A549 (cell line): Measurements from ENCODE around the gene TMEM43.
"Not testable (repeated sequence)": the region's sequence is repeated elsewhere in the genome, so short reads cannot be mapped to it uniquely, and the experiment has no call there.

Experiments used
- CBX2 ChIP-seq: fragments of 200-600 bp; sonication (generic); IDR thresholded peaks from 2 replicates; pipeline ENCODE4 v1.6.1; 2016; ENCODE audit warnings: low read depth, mild to moderate bottlenecking, borderline replicate concordance
- CHD2 ChIP-seq: fragments of 150-350 bp; IDR thresholded peaks from 2 replicates; pipeline ENCODE4 v1.6.1; 2014; ENCODE audit warnings: low read length; ENCODE audit not compliant: partially characterized antibody
- EP300 ChIP-seq, 2 experiments: fragments of >200 bp; sonication (Bioruptor Twin); formaldehyde crosslinking; IDR thresholded peaks; 2 replicates in 1 of 2; 3 replicates in 1 of 2; pipeline ENCODE4 v1.6.1; 2016 to 2017
- FOSL2 ChIP-seq, 2 experiments: fragments of 450-650 bp in 1 of 2; fragments of >200 bp in 1 of 2; sonication (Bioruptor Twin) in 1 of 2; formaldehyde crosslinking; IDR thresholded peaks; 2 replicates each; pipeline versions ENCODE4 v1.5.0 to v1.6.1; 2016 to 2020; ENCODE audit warnings: mild to moderate bottlenecking in 1 of 2, moderate library complexity in 1 of 2
- PHF8 ChIP-seq: fragments of 200-600 bp; sonication (generic); IDR thresholded peaks from 2 replicates; pipeline ENCODE4 v1.6.1; 2016; ENCODE audit warnings: low read depth, mild to moderate bottlenecking, antibody characterized with exemption, moderate library complexity, borderline replicate concordance
- POLR2A ChIP-seq: IDR thresholded peaks from 2 replicates; pipeline ENCODE4 v1.6.1; 2012; ENCODE audit warnings: mild to moderate bottlenecking, low read length
- RAD21 ChIP-seq, 2 experiments: fragments of >200 bp in 1 of 2; sonication (Bioruptor Twin) in 1 of 2; formaldehyde crosslinking in 1 of 2; IDR thresholded peaks in 1 of 2; conservative IDR thresholded peaks in 1 of 2; 2 replicates in 1 of 2; 3 replicates in 1 of 2; pipeline ENCODE4 v1.6.1; 2012 to 2018; ENCODE audit warnings: inconsistent platforms in 1 of 2
- REST ChIP-seq: fragments of 200-600 bp; sonication (generic); IDR thresholded peaks from 2 replicates; pipeline ENCODE4 v1.6.1; 2016; ENCODE audit warnings: antibody characterized with exemption, mild to moderate bottlenecking, moderate library complexity
- RFX5 ChIP-seq: fragments of 450-650 bp; IDR thresholded peaks from 2 replicates; pipeline ENCODE4 v1.7.1; 2014; ENCODE audit warnings: antibody characterized with exemption, mild to moderate bottlenecking, moderate library complexity
- SMC3 ChIP-seq: fragments of >200 bp; sonication (Bioruptor Twin); formaldehyde crosslinking; IDR thresholded peaks from 3 replicates; pipeline ENCODE4 v1.6.1; 2018; ENCODE audit warnings: inconsistent platforms
- USF2 ChIP-seq: fragments of 450-650 bp; IDR thresholded peaks from 2 replicates; pipeline ENCODE4 v1.6.1; 2014; ENCODE audit warnings: antibody characterized with exemption
- ZNF302 ChIP-seq: fragments of 250-450 bp; sonication (Bioruptor Pico); IDR thresholded peaks from 2 replicates; pipeline ENCODE4 v1.9.0; 2021; ENCODE audit warnings: inconsistent platforms, mild to moderate bottlenecking, moderate library complexity
- TF ChIP-seq, protein P1 (sequence below): fragments of >200 bp; sonication (Bioruptor Twin); formaldehyde crosslinking; IDR thresholded peaks from 3 replicates; pipeline ENCODE4 v1.5.1; 2016
- TF ChIP-seq, protein P2 (sequence below): fragments of 150-350 bp; IDR thresholded peaks from 2 replicates; pipeline ENCODE4 v1.6.1; 2014; ENCODE audit warnings: low read depth, mild to moderate bottlenecking, low read length

GRCh38 chr3:14075233-14075632, 49.6 kb upstream of the TMEM43 start:
- TF ChIP-seq, protein P1, sequence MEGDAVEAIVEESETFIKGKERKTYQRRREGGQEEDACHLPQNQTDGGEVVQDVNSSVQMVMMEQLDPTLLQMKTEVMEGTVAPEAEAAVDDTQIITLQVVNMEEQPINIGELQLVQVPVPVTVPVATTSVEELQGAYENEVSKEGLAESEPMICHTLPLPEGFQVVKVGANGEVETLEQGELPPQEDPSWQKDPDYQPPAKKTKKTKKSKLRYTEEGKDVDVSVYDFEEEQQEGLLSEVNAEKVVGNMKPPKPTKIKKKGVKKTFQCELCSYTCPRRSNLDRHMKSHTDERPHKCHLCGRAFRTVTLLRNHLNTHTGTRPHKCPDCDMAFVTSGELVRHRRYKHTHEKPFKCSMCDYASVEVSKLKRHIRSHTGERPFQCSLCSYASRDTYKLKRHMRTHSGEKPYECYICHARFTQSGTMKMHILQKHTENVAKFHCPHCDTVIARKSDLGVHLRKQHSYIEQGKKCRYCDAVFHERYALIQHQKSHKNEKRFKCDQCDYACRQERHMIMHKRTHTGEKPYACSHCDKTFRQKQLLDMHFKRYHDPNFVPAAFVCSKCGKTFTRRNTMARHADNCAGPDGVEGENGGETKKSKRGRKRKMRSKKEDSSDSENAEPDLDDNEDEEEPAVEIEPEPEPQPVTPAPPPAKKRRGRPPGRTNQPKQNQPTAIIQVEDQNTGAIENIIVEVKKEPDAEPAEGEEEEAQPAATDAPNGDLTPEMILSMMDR, result not testable (repeated sequence)
- not testable (repeated sequence) for TF ChIP-seq RAD21 (conservative IDR thresholded peaks at IDR 0.05 in 1 of 2, IDR thresholded peaks at IDR 0.05 in 1 of 2); EP300 (IDR thresholded peaks at IDR 0.05); POLR2A; RFX5; FOSL2 (IDR thresholded peaks at IDR 0.05); FOSL2 (CRISPR knock-in tag; IDR thresholded peaks at IDR 0.05); ZNF302 (CRISPR knock-in tag); USF2; REST; CBX2; PHF8; CHD2; SMC3
- TF ChIP-seq, protein P2, sequence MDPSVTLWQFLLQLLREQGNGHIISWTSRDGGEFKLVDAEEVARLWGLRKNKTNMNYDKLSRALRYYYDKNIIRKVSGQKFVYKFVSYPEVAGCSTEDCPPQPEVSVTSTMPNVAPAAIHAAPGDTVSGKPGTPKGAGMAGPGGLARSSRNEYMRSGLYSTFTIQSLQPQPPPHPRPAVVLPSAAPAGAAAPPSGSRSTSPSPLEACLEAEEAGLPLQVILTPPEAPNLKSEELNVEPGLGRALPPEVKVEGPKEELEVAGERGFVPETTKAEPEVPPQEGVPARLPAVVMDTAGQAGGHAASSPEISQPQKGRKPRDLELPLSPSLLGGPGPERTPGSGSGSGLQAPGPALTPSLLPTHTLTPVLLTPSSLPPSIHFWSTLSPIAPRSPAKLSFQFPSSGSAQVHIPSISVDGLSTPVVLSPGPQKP, result not testable (repeated sequence)
